Stimulated activated CD8-positive, alpha-beta memory T cell treated with anti-CD3 and anti-CD28 coated beads, Interleukin-4, amount 100 ng/mL, for 24 hours (primary cell): ENCODE data around the gene NEDD9.

Experiments used
- DNase-seq: peaks from one replicate; pipeline ENCODE4 v3.0.0-alpha.2; 2020; ENCODE audit warnings: low read depth

Gene NEDD9

DNA sequence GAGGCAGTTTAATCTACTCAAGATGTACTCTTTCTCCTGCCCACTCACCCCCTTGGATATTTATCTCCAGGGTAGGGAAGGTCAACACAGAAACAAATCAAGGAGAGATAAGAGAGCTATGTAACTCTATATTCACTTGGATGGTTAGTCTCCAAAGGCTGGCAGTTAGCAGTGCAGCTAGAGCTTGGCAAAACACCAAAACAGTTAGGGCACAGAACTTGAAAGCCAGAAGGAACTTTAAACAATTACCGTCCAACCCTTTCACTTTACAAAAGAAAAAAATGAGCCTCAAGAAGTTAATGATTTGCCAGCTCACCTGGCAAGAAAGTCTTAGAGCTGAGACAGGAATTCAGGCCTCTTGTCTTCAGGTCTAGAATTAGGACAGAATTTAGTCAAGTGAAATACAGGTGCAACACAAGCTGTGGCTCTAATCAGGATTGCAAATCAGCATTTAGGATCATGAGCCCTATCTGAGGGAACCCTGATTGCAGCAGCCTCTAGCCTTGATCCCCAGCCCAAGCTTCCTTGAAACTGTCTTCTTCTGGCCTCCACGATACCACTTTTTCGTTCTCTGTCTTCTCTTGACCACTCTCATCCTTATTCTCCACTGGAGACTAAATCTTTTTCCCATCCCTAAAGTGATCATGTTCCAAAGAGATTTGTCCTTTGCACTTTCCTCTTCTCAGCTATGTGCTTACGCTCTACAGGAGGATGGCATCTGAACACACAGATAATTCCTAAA lies 14.9 kb downstream of the NEDD9 start:
- no peak for DNase-seq

DNA sequence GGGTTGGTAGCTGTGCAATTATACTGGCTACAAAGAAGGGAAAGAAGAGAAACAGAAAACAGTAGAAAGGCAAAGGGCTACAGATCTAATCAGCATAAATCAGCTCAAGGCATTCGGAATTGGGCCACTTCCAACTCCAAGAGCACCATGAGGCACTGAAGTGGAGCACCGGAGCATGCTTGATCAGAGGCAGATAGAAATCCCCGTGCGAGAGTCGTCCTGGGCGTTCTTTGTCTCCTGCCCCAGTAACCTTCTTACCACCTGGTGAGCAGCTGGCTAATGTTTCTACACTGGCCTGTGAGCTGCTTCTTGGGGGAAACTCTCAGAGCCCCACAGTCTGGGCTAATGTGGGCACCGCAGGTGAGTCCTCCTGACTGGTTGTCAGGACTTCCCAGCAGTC lies 16.7 kb downstream of the NEDD9 start:
- no peak for DNase-seq

DNA sequence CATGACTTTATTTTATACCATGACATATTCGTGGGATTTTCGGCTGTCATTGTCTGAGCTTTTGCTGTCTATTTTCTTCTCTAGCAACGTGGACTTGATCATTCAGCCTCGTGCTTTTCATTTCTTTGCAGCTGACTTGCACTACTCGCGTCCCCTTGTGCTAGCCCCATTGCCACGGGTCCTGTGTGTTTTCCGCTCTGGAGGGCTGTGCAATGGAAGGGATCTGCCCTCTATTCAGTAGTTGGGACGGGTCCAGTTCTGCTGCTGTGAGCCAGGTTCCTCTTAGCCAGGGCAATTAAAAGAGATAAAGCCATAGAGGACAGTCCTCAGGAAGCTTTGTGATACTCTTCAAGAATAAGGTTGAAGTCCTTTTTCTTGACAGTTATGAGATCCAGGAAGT lies 17.6 kb downstream of the NEDD9 start:
- no peak for DNase-seq

DNA sequence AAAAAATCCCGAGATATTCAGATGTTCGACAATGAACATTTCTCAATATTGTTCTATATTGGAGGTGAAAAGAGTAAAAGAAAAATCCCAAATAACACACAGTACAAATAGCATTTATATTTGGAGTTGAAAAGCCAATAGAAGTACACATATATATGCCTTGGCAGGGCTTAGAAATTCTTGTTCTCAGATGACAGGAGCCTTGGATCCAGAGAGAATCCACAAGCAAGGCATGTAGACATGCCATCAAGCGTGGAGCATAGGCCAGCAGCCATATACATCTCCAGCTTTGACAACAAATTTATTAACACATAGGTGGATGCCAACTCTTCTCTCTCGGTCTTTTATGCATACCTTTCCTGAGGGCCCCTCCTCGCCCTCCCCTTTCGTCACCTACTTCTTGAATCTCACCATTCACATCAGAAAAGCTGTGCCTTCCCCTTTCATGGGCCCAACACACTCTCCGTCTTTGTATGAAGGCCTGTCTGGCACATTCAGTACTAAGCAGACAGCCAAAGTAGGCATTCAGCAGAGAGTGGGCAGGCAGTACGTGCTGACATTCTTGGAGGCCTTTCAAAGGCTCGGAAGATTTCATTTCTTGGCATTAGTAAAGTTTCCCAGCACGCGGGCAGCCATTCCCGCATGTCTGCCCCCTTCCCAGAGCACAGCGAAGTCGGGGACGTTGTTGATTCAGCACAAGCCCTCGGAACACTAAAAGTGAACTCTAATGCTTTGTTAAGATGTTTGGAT lies 18.2 kb downstream of the NEDD9 start:
- no peak for DNase-seq

DNA sequence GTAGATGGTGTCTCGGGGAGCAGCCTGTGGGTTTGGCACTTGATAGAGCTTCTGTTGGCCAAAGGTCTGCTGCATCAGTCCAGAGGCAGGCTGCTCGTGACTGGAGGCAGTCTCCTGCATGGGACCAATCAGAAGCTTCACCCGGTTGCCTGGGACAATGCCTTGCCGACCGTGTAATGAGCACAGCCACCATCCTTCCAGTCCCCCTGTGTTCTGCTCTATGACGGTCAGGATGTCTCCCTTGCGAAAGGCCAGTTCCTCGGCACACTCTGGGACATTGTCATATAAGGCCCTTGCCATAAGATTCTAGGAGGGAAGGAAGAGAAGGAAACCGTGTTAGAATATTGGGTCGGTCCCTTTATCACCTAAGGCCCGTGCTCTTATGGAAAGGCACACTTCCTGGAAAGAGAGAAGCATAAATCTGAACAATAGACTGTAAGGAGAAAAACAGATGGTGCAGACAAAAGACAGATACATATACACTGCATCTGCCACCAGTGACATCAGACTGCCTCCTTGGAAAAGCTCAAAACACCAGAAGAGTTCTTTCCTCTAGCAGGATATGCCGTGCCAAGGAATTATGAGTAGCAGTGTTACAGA lies 18.9 kb downstream of the NEDD9 start:
- DNase-seq, result no peak

DNA sequence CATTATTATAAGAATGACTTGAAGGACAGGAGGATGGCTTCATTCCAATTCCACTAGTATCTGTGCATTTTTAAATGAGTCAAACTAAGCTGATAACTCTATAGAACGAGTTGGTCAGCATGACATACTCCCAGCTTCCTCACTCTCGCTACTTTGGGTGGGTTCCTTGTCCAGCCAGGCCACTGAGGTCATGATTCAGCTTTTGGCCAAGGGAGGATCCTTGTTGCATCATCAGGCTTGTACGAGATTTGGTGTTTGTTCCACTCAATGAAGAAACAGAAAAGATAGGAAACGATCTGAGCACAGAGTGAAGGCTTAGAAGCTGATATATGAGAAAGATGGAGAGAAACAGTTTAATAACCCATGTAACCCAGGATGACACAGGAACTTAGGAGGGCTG lies 19.8 kb downstream of the NEDD9 start:
- DNase-seq, result no peak

DNA sequence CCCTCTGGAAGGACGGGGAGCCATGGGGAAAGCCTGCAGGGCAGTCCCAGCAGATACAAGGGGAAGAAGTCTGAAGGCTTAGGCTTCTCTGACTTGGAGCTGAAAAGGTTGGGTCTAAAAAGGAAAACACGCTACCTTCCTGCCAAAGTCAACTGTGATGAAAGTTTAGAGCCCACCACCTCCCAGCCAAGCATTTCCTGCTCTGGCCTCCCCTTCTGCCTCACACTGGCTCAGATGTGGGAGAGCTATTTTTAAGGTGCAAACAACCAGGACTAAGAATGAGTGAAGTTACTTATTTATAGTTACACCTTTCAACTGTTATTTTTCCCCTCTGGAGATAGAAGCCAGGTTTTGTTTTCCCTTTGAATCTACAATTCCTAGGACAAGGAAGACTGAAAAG lies 21.2 kb downstream of the NEDD9 start:
- no peak for DNase-seq

DNA sequence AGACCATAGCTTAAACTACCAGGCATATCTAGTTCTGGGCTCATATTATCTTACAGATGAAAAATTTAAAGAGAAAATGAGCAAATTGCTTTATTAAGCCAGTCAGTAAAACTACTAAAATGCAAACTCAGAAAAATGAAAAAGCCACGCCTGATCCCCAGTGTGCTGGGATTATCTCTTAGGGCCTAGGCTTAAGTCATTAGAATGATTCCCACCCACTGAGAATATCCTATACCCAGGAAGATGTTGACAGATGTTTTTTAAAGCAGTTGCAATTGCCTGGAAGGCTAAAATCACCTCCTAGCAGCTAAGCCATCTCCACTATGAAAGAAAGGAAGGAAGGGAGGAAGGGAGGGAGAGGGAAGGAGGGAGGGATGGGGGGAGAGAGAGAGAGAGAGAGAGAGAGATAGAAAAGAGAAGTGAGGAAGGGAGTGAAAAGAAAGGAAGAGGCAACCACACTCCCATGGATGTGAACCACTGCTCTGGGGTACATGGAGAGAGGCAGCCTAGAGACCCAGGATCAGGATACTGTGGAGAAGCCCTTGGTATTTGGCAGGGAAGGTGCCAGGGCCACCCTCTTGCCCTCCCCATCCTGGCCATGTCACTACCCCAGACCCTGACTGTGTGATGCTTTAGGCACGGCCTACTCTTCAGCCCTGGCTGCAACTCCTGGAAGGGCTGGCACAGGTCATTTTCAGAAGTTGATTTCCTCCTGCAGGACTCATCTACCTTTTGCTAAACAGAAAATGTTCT lies 21.9 kb downstream of the NEDD9 start:
- DNase-seq, result no peak

DNA sequence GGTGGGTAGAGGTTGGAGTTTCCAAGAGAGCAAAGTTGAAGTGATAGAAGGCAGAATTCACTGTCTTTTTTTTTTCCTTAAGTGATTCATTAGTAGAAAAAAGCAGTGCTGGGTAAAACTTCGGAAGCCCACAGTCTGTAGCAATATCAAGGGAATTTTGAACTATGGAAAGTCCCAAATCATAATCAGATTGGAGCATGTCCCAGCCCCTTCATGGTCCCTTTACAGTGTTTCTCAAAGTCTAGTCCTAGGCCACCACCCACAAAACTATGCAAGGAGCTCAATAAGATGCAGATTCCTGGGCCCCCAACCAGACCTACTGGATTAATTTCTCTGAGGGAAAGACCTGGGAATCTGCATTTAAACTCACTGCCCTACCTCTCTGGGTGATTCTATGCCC lies 22.6 kb downstream of the NEDD9 start:
- DNase-seq, result no peak

DNA sequence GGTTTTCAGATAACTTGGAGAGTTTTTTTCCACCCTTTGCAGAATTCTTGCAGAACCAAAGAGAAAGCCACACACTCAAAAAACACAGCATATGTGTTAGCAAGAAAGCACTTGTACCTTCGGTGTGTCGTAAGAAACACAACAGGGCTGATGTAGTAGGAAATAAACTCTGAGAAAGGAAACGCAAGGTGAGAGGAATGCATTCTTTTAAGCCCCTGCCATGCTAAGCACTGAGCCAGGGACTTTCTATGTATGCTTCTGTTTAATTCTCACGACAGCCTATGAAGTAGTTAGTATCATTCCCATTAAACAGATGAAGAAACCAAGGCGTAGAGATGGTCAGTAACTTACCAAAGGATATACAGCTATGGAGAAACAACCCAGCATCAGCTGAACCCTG lies 23.1 kb downstream of the NEDD9 start:
- no peak for DNase-seq

DNA sequence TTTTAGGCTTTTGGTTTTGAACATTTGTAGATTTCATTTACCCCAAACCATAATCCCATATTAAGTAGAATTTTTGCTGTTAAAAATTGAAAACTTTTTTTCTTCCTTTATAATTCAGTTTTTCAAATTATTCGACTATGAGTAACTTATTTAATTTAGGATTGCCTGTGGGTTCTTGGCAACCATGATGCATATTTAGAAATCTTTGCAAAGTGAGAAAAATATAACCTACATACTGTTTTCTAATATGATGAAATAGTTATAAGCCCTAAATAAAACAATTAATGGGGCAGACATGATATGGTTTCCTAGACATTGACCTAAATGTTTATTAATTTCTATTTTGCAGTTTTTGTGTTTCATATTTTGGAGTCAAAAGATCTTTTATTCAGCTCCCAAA lies 23.6 kb downstream of the NEDD9 start:
- no peak for DNase-seq

DNA sequence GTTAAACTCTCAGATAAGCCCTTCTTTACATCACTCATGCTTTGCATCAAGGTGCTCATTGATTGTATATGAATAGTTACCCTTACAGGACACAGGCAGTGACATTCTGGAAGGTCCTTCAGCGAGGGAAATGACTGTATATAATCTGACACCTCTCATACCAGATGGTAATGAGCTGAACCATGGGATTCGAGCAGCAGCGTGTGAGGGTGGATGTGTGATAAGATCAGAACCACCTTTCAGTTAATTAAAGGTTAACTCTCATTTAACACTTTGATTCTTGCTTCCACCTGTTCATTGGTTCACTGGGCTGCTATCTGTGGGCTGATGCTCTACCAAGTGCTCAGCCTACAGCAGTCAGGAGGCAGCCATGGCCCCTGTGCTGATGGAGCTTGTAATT lies 24.2 kb downstream of the NEDD9 start:
- DNase-seq, result no peak

DNA sequence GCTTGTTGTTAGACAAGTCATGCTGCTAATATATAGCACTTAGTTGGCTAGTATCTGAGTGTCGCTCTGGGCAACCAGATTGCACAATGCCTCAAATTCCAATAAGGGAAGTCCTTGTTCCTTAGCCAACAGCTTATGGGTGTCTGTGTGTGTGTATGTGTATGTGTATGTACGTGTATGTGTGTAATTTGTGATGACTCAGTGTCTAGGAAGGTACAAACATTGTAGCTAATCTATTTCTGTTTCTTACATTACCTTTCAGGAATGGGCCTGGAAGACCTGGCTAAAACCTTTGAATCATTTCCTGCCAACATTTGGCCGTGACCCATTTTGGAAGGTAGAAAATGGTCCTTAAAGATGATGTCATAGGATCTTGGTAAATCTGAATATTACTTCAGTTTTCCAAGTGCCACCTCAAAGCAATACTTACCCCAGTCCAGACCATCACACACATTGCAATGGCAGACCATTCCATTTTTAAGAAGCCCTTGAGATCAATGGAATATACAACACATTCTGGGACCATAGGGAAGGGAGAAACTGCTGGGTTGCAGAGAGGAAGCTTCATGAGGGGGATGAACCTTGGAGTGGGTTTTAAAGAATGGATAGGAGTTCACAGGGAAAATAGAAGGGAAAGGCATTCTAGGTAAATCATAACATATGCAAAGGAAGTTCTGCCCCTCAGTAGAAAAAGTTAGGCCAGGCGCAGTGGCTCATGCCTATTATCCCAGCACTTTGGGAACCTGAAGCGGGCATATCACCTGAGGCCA lies 25.1 kb downstream of the NEDD9 start:
- DNase-seq, result no peak

DNA sequence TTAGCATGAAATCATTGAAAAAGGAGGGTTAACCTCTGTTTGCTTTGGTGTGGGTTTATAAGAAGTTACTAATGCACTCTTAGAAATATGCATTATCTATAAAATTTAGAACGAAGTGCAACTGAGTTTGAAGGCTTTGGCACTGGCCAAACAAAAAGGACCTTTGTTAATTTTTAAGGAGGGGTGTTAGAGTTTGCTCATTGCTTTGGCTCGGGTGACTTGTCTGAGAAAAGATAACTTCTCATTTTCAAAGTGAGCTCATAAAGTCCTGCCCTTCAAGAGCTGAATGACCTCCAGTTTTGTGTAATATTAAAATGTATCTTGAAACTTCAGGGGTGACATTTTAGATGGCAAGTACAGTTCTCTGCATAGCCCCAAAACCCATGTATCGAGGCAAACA lies 25.9 kb downstream of the NEDD9 start:
- no peak for DNase-seq

DNA sequence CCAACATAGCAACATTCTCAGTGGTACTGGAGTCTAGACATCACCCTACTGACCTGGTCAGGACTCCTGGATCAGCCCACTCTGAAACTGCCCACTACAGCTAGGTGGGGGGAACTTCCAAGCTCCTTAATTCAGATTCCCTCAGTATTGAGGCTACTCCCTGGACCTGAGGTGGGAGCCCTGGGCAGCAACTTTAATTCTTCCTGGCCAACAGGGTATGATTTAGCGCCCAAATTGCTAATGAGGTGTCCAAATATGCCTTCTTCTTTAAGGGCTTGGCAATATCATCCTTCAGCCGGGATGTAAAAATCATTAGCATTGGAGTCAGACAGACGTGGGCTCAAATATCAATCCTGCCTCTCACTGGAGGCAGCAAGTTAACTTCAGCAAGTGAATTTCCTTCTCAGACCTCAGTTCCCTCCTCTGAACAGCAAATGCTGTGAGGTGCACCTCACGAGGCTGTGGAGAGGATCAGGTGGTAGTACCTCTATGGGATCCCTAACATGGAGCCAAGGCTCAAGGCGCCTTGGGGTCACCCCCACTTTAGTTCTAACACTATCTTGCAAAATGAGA lies 27.6 kb downstream of the NEDD9 start:
- no peak for DNase-seq

DNA sequence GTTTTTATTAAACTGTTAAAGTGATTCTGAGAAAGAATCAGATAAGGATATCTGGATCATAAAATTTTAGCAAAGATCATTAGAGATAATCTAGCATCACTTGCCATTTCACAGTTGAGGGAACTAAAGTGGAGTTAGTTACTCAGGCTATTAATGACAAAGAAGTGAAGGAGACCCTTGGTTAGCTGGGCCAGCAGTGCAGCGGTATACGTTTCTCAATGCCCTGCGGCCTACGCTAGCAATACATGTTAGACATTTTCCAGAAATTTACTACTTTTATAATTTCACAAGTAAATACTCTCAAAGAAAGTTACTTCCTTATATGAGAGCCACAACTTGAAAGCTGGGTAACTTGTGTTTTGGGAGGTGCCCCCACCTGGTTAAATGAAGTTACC lies 28.5 kb downstream of the NEDD9 start:
- no peak for DNase-seq

DNA sequence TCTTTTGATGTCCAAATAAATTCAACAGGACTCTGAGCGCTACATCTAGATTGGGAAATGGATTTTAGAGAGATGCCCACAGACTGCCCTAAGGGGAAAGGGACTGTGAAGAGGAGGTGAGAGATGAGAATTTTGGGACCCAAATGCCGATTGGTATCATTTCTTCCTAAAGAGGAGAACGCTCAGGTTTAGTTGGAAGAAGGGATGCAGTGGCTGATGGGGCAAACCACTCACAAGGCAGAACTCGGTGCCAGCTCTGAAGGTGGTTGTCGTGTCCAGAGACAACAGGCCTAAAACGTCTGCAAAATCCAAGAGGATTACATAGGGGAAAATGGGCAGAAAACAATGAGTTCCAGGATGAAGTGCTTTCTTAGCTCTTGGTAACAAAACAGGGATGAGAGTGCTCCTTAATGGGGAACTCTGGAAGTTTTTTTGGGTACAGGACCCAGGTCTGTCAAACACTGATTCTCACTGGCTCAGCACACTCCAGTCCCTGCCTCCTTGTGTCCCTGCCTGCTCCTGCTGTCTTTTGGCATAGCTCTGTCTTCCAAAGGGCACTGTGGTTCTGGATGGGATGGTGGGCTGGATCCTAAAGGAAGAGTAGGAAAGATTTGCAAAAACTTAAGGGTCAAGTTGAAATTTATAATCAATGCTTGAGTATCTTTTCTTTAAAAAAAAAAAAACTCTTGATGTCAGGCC lies 29.0 kb downstream of the NEDD9 start:
- no peak for DNase-seq

DNA sequence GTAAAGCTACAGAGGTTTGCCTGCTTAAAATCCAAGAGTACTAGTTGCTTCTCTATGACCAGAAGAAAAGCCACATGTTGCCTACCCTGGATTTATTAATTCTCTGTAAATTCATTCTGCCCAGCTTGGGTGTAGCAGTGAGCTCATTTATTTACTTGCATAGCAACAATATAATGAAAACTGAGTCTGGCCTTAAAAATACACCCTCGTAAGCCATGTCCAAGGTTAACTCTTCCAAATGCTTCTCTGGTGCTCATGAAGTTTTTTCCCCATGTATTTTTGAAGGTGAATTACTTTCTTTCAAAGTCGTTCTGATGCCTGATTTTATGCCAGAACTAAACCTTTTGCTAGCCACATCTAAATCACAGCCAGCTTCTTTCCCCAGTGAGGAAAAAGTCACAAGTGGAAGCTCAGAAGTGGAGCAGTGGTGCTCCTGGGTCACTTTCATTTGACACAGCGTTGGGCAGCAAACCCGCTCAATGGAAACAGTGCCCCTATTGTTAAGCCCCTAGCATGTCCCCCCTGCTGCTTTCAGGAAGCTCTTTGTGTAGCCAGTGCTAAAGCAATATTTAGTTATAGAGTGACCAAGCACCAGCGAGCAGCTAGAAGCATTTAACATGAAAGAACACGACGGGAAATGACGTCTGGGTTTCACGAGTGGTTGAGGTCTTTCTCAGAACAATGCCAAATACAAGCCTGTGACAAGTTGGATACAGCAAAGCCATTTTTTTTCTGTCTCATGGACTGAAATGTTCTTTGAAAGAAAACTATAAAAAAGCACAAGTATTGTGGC lies 29.8 kb downstream of the NEDD9 start:
- DNase-seq, result no peak

DNA sequence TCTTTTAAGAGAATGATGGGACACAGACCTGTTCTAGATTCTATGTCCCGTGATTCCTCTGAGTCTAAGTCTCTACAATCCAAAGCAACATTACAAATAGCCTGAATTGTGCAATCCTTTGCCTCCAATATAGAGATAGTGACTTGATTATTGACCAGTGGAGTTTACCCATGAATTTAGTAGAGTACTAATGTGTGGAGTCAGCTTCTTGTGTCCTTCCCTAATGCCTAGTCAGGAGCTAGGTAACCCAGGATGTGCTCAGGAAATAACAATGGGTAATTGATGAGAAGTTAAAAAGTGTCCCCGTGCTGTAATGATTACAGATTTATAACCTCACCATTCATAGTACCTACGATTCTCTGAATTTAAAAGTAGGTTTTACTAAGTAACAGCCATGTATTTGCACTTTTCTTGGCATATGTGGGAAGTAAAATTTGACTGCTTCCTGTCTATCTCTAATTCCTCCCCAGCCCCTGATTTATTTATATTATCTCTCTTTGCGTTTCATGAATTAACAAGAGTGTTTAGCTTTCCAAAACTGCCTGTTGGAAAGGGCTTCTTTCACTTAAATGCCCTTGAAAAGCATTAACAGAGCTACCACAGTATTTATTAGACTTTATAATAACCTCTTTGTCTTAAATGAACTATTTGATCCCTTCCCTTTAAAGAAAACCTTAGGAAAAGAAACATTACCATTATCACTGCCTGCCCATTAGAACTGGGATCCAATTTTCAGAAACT lies 30.5 kb downstream of the NEDD9 start:
- DNase-seq, result no peak
